AG04449 (cell line): ENCODE data around the gene TOLLIP.
"Not testable (repeated sequence)": the region's sequence is repeated elsewhere in the genome, so short reads cannot be mapped to it uniquely, and the experiment has no call there.

ENCODE experiments used
- CTCF ChIA-PET: fragments of 350-600 bp; formaldehyde crosslinking; extraction: SDS; loops from one replicate; lab custom pipeline; 2021; ENCODE audit warnings: antibody characterized with exemption; lab: Yijun Ruan, JAX
- POLR2A ChIA-PET: fragments of 400-600, 350-600 bp; formaldehyde crosslinking; extraction: SDS; loops from one replicate; lab custom pipeline; 2020; ENCODE audit warnings: antibody characterized with exemption, inconsistent platforms; lab: Yijun Ruan, JAX
- DNase-seq: peaks from one replicate; pipeline ENCODE4 v3.0.0-alpha.2; 2010; ENCODE audit warnings: low read depth, low spot score
- H3K4me3 ChIP-seq: 2 replicates; pipeline ENCODE4 v1.5.1; 2011; ENCODE audit warnings: low read depth, mild to moderate bottlenecking, control low read depth, low read length
- CTCF ChIP-seq: IDR thresholded peaks from one replicate; pipeline ENCODE4 v1.5.1; 2011; ENCODE audit warnings: mild to moderate bottlenecking, moderate library complexity, low read length, control low read depth, inconsistent platforms; ENCODE audit not compliant: insufficient read depth; ENCODE audit errors: missing control alignments

Gene TOLLIP

GRCh38 chr11:1343391-1344055, 34.1 kb upstream of the TOLLIP start:
- ChIA-PET POLR2A (no interaction called here), CTCF (no interaction called here)
- H3K4me3 ChIP-seq, result no peak overlapping the region
- no peak for DNase-seq
- TF ChIP-seq CTCF, result no peak

GRCh38 chr11:1342946-1343345, 33.5 kb upstream of the TOLLIP start:
- H3K4me3 ChIP-seq, result no peak overlapping the region
- DNase-seq, result no peak
- CTCF ChIA-PET, result no interaction called here
- no peak for TF ChIP-seq CTCF
- POLR2A ChIA-PET, result no interaction called here

GRCh38 chr11:1341928-1342524, 32.6 kb upstream of the TOLLIP start:
- ChIA-PET POLR2A (no interaction called here), CTCF (no interaction called here)
- DNase-seq, result peak; percentile 2

GRCh38 chr11:1341226-1341625, 31.8 kb upstream of the TOLLIP start:
- DNase-seq, H3K4me3 ChIP-seq, CTCF ChIA-PET, POLR2A ChIA-PET: not testable (repeated sequence)

More at GRCh38 chr11:1341928-1342524, 32.6 kb upstream of the TOLLIP start:
- no peak overlapping the region for H3K4me3 ChIP-seq
- no peak for TF ChIP-seq CTCF

- no peak for TF ChIP-seq CTCF
- no peak overlapping the region for H3K4me3 ChIP-seq
- no peak for DNase-seq
- ChIA-PET CTCF (no interaction called here), POLR2A (no interaction called here)
Measured at GRCh38 chr11:1340111-1340510, 30.7 kb upstream of the TOLLIP start.

GRCh38 chr11:1339066-1339675, 29.7 kb upstream of the TOLLIP start:
- DNase-seq, result no peak
- POLR2A ChIA-PET, result no interaction called here
- H3K4me3 ChIP-seq, result no peak overlapping the region
- CTCF ChIA-PET, result no interaction called here
- TF ChIP-seq CTCF, result no peak
